HTERT RPE-1 (cell line): ENCODE data around the gene SLC45A1.

ENCODE experiments used
- in situ Hi-C: fragments of 300-500 bp; cut with MboI; formaldehyde crosslinking; loops from 4 replicates; pipeline ENCODE4 v1.14.3; 2020; ENCODE audit warnings: low sequenced_read_pairs

The SLC45A1 gene

DNA sequence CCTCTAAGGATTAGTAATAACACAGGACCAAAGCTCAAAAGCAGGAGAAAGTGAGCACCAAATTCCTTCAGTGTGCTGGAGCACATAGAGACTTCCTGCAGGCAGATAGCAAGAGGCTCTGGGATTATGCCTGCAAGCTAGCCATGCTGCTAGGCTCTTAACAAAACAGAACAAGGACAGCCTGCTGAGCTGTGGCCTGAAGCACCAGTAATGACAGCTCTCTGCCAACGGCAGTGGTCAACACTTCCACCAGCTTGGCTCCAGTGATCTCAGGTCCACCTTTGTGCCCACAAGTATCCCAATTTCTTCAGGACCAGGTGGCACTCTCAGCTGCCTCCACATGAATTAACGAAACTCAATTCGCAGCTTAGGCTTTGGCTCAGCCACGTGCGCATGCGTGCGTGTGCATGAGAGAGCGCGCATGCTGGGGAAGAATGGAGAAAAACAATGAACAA lies 64.2 kb downstream of the SLC45A1 start:
- in situ Hi-C loops, result no loop called here

DNA sequence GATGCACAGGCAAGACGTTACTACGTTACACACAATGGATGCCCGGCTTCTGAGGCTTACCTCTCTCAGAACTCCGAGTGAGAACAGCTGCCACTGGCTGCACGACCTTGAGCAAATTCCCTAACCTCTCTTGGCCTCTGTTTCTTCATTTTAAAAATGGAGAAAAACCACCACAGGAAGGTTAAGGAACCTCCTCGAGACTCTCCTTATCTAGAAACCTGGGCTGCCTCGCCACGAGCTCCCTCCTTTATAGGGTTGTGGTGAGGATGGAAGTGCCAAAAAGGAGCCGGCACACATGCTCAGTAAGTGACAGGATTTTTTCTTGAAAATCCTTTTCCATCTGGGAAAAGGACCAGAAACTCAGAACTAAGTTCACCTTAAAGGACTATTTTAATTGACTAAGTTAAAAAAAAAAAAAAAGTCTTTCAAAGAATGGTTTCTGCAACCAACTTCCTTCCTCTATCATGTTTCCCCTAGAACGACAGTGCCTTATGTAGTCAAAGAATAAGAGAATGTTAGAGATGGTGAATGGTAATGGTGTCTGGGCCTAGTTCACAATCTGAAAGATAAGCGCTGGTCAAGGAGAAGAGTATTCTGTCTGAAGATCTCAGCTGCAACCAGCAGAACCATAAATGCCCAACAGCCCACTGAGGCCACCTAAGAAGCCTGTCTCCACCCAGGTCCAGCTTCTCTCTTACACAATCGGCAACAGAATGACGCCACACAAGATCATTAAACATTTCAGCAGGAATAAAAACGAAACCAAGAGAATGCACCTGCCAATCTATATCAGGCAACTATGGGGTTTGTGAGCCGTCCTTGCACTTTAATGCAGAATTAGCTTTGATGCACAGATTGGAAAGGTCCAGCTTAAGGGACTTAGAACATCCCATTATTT lies 64.9 kb downstream of the SLC45A1 start:
- in situ Hi-C loops, result no loop called here

DNA sequence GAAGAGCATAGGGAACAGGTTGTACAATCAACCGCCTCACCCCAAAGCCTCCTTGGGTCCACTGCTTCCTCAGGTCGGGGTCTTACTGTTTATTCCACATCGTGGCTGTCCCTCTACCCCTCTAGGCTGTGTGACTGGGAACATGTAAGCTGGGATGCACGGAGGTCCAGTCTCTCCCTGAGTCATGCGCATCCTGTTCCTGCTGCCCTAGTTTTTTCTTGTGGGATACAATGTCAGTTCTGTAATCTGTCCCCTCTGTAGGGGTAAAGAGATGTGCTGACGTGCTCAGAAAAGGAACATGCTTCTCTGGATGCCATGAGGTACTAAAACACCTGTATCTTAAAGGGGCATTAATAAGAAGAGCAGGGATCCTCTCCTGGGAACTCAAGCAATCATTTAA lies 66.2 kb downstream of the SLC45A1 start:
- in situ Hi-C loops, result no loop called here

DNA sequence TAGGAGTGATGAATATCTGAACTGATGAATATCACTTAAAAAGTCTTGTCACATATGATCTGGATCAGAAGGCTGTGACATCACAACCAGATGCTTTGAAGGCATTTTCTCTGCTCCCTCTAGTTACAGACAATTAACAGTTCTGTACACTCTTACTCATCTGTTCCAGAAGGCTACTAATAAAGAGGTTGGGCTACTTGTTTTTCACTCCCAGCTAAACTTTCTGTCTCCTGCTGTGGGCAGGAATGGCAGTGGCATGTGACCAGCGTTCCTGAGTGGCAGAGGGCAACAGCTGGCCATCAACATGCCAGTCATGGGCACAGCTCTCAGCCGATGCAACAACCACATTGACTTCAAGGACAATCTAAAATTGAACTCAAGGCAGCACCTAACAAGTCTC lies 66.7 kb downstream of the SLC45A1 start:
- in situ Hi-C loops, result no loop called here

DNA sequence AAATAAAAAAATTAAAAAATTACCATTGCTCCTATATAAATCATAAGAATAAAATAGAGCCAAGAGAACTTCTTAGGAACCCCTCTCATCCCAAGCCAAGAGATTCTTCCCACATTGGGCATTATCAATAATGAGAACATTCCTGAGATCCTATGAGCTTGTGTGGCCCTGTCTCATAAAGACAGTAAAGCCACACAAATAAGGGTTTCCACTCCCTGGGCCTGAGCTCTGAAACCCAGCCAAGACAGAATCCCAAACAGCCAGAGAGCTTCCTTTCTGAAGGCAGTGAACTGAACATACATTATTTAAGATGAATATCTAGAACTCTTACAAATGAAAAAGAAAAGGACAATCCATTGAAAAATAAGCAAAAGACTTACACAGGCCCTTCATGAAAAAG lies 68.3 kb downstream of the SLC45A1 start:
- in situ Hi-C loops, result no loop called here

DNA sequence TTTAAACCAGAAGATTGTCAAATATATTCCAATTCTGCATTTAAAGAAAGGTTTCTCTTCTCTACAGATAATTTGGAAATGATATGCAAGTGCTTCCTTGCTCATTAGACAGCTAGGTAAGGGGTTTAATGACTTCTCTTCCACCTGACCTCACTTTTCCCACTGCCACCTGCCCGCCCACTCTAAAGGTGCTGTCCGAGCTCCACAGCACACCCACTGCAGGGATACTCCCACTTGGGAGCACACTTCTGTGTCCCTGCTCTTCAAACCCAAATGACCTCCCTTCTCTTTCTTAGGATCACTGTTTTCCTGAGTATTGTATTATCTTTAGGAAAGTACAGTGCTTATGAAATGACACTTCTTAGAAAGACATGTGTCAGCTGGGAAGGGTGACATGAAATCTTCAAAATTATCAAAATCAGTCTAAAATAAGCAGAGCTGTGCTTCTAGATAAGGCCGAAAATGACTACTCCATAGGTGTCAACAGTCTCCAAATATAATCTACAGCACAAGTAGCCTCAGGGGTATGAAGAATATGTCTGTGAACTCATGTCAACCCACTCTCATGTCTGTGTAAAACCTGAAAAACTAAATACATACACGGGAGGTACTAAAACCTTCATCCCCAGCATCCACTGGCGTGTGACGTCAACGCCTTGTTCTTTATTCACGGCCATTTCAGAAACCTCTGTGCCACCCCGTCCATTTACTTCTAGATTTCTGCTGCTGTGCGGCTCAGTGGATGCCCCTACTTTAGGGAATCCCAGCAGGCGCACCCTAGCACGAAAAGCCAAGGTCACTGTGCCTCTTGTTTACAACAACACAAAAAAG lies 71.0 kb downstream of the SLC45A1 start:
- in situ Hi-C loops, result no loop called here

DNA sequence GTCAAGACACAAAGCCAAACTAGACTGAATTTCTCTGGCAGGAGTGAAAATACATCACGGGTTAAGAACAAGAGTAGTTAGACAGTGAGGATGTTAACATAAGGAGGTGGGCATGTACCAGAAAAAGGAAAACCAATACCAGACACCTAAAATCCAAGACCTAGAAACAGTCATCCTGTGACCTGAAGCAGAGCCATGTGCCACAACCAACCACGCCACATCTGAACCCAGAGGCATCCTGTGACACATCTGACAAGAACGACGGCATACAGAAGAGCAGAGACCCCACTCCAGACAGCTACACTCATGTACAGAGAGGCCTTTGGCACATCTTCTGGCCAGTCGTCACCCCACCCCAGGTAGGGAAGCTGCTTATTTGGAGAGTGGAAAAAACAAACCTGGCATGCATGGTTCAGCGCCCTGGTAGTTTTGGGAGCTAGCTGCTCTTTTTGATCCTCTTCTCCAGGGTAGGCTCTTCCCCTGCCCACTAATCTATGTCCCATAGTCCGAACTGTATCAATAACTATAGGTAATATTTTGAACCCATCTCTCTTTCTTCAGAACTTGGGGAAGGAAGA lies 72.1 kb downstream of the SLC45A1 start:
- in situ Hi-C loops, result no loop called here

DNA sequence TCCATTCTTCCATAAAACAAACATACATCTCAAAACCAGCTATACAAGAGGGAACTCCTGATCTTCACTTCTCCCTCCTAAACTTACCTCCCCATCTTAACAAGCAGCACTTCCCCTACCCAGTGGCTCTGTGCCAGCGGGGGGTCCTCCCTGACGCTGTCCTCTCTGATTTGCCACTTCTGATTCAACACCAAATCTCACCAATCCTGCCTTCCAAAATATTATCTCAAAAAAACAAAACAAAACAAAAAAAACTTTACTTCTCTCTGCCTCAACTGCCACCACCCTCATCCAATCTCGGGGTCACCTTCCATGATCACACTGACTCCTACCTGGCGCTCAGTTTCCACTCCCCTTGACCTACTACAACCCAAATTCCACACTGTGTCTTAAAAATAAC lies 72.8 kb downstream of the SLC45A1 start:
- in situ Hi-C loops, result no loop called here

DNA sequence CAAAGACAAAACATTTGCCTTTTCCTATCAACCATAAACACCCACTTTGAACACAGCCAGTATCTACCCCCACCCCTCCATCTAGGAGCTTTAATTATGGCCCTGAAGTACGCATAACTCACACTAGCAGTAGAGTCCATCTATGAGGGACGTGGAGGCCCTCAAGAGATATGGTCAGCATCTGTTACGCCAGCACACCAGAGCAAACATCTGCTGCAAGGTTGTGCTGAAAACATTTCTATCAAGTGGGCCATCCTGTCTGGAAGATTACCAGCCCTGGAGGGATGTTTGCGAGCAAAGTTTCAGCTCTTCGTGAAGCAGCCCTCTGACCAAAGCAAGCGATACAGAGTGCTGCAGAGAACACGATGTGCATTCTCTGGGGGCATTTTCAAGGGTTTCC lies 74.6 kb downstream of the SLC45A1 start:
- in situ Hi-C loops, result no loop called here
